Camera-type eye (tissue), 1 donor: Measurements from ENCODE around the gene IL12RB2. TPM values are rescaled to one million over a fixed set of nuclear protein-coding genes. Genes with fewer than 3 reads are reported as not detected.

ENCODE experiments used
- total RNA-seq: library from RNA; depleted of rRNA; stranded (reverse); fragments of >200 nt; gene quantifications from one replicate; pipeline ENCODE4 v1.2.3, GENCODE V29; 2014

The IL12RB2 gene, protein sequence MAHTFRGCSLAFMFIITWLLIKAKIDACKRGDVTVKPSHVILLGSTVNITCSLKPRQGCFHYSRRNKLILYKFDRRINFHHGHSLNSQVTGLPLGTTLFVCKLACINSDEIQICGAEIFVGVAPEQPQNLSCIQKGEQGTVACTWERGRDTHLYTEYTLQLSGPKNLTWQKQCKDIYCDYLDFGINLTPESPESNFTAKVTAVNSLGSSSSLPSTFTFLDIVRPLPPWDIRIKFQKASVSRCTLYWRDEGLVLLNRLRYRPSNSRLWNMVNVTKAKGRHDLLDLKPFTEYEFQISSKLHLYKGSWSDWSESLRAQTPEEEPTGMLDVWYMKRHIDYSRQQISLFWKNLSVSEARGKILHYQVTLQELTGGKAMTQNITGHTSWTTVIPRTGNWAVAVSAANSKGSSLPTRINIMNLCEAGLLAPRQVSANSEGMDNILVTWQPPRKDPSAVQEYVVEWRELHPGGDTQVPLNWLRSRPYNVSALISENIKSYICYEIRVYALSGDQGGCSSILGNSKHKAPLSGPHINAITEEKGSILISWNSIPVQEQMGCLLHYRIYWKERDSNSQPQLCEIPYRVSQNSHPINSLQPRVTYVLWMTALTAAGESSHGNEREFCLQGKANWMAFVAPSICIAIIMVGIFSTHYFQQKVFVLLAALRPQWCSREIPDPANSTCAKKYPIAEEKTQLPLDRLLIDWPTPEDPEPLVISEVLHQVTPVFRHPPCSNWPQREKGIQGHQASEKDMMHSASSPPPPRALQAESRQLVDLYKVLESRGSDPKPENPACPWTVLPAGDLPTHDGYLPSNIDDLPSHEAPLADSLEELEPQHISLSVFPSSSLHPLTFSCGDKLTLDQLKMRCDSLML
- 1.1 TPM for total RNA-seq

DNA sequence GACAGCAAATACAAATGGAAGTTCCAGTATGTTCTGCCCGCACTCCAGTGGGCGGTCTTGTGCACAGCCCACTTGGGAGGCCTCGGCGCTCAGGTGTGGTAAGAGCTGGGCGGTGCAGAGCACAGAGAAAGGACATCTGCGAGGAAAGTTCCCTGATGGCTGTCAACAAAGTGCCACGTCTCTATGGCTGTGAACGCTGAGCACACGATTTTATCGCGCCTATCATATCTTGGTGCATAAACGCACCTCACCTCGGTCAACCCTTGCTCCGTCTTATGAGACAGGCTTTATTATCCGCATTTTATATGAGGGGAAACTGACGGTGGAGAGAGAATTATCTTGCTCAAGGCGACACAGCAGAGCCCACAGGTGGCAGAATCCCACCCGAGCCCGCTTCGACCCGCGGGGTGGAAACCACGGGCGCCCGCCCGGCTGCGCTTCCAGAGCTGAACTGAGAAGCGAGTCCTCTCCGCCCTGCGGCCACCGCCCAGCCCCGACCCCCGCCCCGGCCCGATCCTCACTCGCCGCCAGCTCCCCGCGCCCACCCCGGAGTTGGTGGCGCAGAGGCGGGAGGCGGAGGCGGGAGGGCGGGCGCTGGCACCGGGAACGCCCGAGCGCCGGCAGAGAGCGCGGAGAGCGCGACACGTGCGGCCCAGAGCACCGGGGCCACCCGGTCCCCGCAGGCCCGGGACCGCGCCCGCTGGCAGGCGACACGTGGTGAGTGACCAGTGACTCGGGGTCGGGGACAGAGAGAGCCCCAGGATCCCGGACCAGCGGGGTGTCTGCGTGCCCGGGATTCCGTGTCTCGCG lies at the start of gene IL12RB2:
Gene IL12RB2, plus strand, starts transcription at position 623 of the 810 bp plus-strand sequence. CDS start 12,496 bp downstream, outside the sequence.

DNA sequence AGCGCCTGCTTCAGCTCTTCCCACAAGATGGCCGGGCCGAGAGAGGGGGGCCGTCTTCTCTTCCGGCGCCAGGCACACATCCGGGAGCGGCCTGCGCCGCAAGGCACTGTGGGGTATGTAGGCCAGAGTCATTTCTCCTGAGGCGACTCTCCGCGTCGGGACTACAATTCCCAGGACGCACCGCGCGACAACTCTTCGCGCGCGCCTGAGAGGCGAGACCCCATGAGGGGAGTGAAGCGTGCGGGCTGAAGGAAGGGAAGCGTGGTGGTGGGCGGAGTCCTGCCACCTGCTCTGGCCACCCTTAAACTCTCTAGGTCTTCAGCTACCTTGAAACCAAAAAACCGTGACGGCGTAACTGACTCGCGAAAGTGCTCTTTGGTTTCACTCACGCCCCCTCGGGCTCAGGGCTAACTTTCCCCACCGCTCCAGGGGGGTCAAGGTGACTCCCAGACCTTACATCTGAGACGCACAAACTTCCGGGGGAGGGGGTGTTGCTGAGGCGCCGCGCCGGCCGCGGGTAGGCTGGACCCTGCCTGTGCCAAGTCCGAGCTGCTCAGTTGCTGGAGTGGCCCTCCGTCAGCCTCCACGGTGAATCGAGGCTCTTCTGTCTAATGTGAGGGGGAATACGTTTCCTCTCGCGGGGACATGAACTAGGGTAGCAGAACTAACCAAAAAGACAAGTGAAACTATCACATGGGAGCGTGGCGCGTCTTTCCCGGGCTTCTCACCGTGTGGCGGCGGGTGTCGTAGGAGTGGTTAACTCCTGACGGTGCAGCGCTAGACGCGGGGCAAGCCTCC lies 122.9 kb downstream of the IL12RB2 start, which contains the start of gene SERBP1:
Gene SERBP1, minus strand, starts transcription at position 45 of the 798 bp plus-strand sequence. CDS start 102 bp downstream, outside the sequence.

Other genes starting within 250 kb of the IL12RB2 start
- 1.3 TPM for gene C1orf141, start 172.9 kb upstream of the IL12RB2 start, total RNA-seq
- gene IL23R, start 141.4 kb upstream of the IL12RB2 start, total RNA-seq = not detected
- gene SERBP1, start 122.5 kb downstream of the IL12RB2 start, total RNA-seq = 293 TPM